GM19372 (cell line): ENCODE results near the gene RPAP2.

Source experiments
- ATAC-seq: cut with Tn5 transposase; IDR thresholded peaks from one replicate; pipeline ENCODE4 v1.9.1; 2021; ENCODE audit warnings: mild to moderate bottlenecking, low read depth, moderate library complexity; ENCODE audit not compliant: unreplicated experiment

Gene RPAP2

GRCh38 chr1:92443893-92444292 is 145.0 kb downstream of the RPAP2 start:
- no peak for ATAC-seq

DNA sequence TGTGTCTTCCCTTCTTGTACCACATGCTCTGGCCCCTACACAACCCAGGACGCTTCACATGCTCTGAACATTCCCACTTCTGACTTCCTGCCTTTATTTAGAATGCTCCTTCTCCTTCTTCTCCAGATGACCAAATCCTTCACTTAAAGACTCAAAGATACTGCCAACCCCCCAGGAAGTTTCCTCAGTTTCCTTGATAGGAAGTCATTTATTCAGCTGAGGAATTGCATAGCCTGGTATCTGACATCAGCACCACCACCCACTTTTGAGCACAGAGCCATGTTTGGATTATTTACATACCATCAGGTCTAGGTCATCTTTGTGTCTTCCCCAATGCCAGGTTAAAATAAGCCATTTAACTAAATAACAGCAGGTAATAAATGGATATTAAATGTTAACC is 145.5 kb downstream of the RPAP2 start:
- ATAC-seq: no peak

GRCh38 chr1:92445865-92446264 is 147.0 kb downstream of the RPAP2 start:
- ATAC-seq: no peak

DNA sequence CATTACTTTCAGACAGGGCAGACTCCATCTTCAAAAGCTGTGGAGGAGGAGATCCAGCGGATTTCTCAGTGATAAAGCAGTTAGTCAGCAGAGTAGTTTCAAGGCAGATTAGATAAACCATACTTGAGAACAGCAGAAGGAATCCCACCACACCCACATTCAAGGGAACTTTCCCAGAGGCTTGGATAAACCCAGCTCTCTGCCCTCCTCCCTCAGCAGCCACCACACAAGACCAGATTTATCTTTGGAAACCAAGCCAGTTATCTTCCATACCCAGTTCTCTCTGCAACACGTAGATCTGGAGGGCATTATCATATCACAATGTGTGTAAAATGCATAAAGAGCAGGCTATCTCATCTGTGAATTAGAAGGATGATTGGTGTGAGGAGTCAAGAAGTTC is 147.7 kb downstream of the RPAP2 start:
- no peak for ATAC-seq

- no peak for ATAC-seq
These were observed 148.3 kb downstream of the RPAP2 start for GRCh38 chr1:92447033-92447681.

DNA sequence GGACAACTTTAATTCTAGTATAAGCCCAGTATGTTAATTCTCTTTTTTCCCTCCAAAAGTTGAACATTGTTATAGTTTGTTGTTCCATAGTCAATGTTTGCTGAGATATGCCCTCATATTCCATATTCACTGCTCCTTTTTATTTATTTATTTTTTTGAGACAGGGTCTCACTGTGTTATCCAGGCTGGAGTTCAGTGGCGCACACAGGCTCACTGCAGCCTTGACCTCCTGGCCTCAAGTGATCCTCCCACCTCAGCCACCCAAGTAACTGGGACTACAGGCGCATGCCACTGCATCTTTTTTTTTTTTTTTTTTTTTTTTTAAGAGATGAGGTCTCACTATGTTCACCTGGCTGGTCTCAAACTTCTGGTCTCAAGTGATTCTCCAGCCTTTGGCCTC is 149.1 kb downstream of the RPAP2 start:
- no peak for ATAC-seq
